Transverse colon (tissue), 4 donors: ENCODE results near the gene CCDC107.

Experiments
- POLR2A ChIP-seq: fragments of 450-650 bp; IDR thresholded peaks from one replicate; pipeline ENCODE4 v1.6.1; 2016; ENCODE audit warnings: antibody characterized with exemption, mild to moderate bottlenecking, moderate library complexity
- POLR2AphosphoS5 ChIP-seq, 3 donors: sonication (generic); formaldehyde crosslinking; IDR thresholded peaks; one replicate each; pipeline ENCODE4 v1.6.1; 2016; ENCODE audit warnings: antibody characterized with exemption in 3 of 3
- TF ChIP-seq, protein P1 (sequence below), 5 experiments: fragments of 200-600 bp in 3 of 5; fragments of 450-650 bp in 2 of 5; sonication (generic) in 3 of 5; IDR thresholded peaks; 1 replicate in 2 of 5; 2 replicates in 3 of 5; pipeline ENCODE4 v1.5.1; 2016 to 2017; ENCODE audit warnings: antibody characterized with exemption in 5 of 5, inconsistent platforms in 3 of 5, mild to moderate bottlenecking in 2 of 5, moderate library complexity in 1 of 5

DNA sequence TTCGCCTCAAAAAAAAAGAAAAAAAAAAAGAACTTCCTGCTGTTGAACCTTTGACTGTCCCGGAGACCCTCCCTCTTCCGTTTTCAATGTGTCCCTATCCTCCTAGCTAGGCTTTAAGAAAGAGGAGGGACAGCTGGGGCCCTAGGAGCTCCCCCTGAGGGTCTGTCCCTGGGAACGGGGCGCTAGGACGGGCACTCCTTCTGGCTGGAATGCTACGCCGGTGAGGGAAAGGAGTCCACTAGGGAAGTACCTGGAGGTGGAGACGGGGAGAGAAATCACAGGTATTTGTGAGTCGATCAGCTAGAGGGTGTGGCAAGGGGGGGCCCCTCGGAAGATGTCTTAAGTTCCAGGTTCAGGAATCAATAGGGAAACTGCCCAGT, 11.9 kb upstream of the CCDC107 start:
- TF ChIP-seq POLR2A (no peak), POLR2AphosphoS5 (IDR thresholded peaks at IDR 0.05) (no peak)
- TF ChIP-seq, protein P1, sequence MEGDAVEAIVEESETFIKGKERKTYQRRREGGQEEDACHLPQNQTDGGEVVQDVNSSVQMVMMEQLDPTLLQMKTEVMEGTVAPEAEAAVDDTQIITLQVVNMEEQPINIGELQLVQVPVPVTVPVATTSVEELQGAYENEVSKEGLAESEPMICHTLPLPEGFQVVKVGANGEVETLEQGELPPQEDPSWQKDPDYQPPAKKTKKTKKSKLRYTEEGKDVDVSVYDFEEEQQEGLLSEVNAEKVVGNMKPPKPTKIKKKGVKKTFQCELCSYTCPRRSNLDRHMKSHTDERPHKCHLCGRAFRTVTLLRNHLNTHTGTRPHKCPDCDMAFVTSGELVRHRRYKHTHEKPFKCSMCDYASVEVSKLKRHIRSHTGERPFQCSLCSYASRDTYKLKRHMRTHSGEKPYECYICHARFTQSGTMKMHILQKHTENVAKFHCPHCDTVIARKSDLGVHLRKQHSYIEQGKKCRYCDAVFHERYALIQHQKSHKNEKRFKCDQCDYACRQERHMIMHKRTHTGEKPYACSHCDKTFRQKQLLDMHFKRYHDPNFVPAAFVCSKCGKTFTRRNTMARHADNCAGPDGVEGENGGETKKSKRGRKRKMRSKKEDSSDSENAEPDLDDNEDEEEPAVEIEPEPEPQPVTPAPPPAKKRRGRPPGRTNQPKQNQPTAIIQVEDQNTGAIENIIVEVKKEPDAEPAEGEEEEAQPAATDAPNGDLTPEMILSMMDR (IDR thresholded peaks at IDR 0.05) = peak in 1 of 5 experiments; percentile 3
